Heart right ventricle (tissue), 16 donors: ENCODE results near the gene CDC5L. TPM values are rescaled to one million over a fixed set of nuclear protein-coding genes. Genes with fewer than 3 reads are reported as not detected.
A peak's percentile ranks its signal among the peaks of the same experiment; 100 is the strongest.

ENCODE experiments used
- ATAC-seq, 8 donors: fragments of 200-7000 bp; cut with Tn5 transposase; one replicate each; pipeline ENCODE4 v1.9.1; 2020; ENCODE audit warnings: mild to moderate bottlenecking in 8 of 8, moderate library complexity in 8 of 8, moderate number of reproducible peaks in 1 of 8
- DNase-seq, 2 donors: peaks; one replicate each; pipeline ENCODE4 v3.0.0-alpha.2; 2020
- H3K27ac ChIP-seq, 10 donors: fragments of 200-600 bp; sonication (generic) in 2 of 10; one replicate each; pipeline versions ENCODE4 v1.5.0 to v1.8.0; 2020 to 2022; ENCODE audit warnings: mild to moderate bottlenecking in 3 of 10
- H3K27me3 ChIP-seq, 7 donors: fragments of 200-600 bp; one replicate each; pipeline ENCODE4 v1.8.0; 2021 to 2022; ENCODE audit warnings: mild to moderate bottlenecking in 2 of 7
- H3K36me3 ChIP-seq, 9 donors: fragments of 200-600 bp; sonication (generic) in 1 of 9; one replicate each; pipeline versions ENCODE4 v1.5.0 to v1.8.0; 2020 to 2022; ENCODE audit warnings: mild to moderate bottlenecking in 2 of 9
- H3K4me1 ChIP-seq, 9 donors: fragments of 200-600 bp; sonication (generic) in 1 of 9; one replicate each; pipeline versions ENCODE4 v1.5.0 to v1.8.0; 2020 to 2022; ENCODE audit warnings: mild to moderate bottlenecking in 4 of 9
- H3K4me3 ChIP-seq, 10 donors: fragments of 200-600 bp; sonication (generic) in 2 of 10; one replicate each; pipeline versions ENCODE4 v1.5.0 to v1.8.0; 2020 to 2022; ENCODE audit warnings: mild to moderate bottlenecking in 7 of 10, moderate library complexity in 2 of 10
- H3K9me3 ChIP-seq, 11 donors: fragments of 200-600 bp in 10 of 11; sonication (generic) in 2 of 11; one replicate each; pipeline versions ENCODE4 v1.5.0 to v1.8.0; 2013 to 2022; ENCODE audit warnings: mild to moderate bottlenecking in 2 of 11, control low read depth in 1 of 11, moderate library complexity in 1 of 11
- CTCF ChIP-seq, 9 donors: fragments of 200-600 bp; sonication (generic) in 2 of 9; IDR thresholded peaks; one replicate each; pipeline versions ENCODE4 v1.5.0 to v1.8.0; 2021 to 2022; ENCODE audit warnings: antibody characterized with exemption in 9 of 9, mild to moderate bottlenecking in 5 of 9, moderate library complexity in 1 of 9
- WGBS, 2 donors: extraction: QIAGEN DNeasy Blood & Tissue Kit; methylation state at CpG; one replicate each; pipeline ENCODE4 v1.1.7; 2013; ENCODE audit warnings: inconsistent platforms in 1 of 2; 5-methylcytosine and 5-hydroxymethylcytosine counted together
- intact Hi-C, 10 donors: fragments of 100-400 bp; cut with DNase I; formaldehyde crosslinking; loops; one replicate each; pipeline versions ENCODE4 v1.11.1 to v1.14.2; 2022
- polyA plus RNA-seq, 2 donors: library from polyadenylated mRNA; stranded (reverse); fragments of 200-250 nt; gene quantifications; one replicate each; pipeline ENCODE4 v1.2.3, GENCODE V29; 2013
- total RNA-seq, 10 donors: library from RNA; stranded (reverse); fragmentation: NEBNext Ultra II Directional in 3 of 10; extraction: Animal tissue kit (Norgen Biotek cat#: 25700) in 3 of 10; gene quantifications; one replicate each; pipeline versions ENCODE4 v1.2.1 to v1.2.4, GENCODE V29; 2021 to 2023
- donor health status: Arrhythmogenic right ventricular cardiomyopathy.
- donor health status: ischemic (EF 13 %, LVEDD 7.1; RV severe dilation, severe dysfunction).
- donor health status: healthy with polysubstance abuse.
- donor health status: DM: no; HTN: yes; CAD: no.
- donor health status: DM: no; HTN: no; CAD: no.
- donor health status: ischemic (EF 25% LVEDD 6.9; RV normal size, moderate dysfunction).
- donor health status: ischemic (EF 25% LVEDD 5.7; RV mildly dilated, moderate dysfunction).
- donor health status: healthy.
- donor health status: DM: yes; HTN: yes; CAD: no.
- donor health status: Ischemic cardiomyopathy.
- donor health status: ischemic (EF 35%, LVEDD 5.7; RV mildly dilated, moderate dysfunction).
- donor health status: nonischemic (EF 11% LVEDD 7.7; RV severe dilation, severe dysfunction).
- donor health status: DM: yes; HTN: yes; CAD: no.
- donor health status: PGD.
- donor health status: ischemic (EF 29% LVEDD 5.4; RV normal size, mild dysfunction).
- donor health status: nonischemic (EF 23%, LVEDD 6.1; RV moderate dilation, normal function).

The CDC5L gene
- total and polyA plus RNA-seq, 12 donors, result 5.4 to 26.5 (median 20.5) TPM

- WGBS, 2 donors, result 96 to 98% methylated on average over 2 of the region's 2 CpGs
- intact Hi-C loops, result loop anchor here in 1 of 10 donors (10.0 kb wide), 1 partner anchor 1427 kb away; no protein-coding TSS in a partner anchor
- no peaks in the 10 kb centered on the region for H3K36me3 ChIP-seq
- no peaks in the 10 kb centered on the region for H3K9me3 ChIP-seq
- no peak overlapping the region for H3K4me3 ChIP-seq
- TF ChIP-seq CTCF (IDR thresholded peaks at IDR 0.05), result no peak
- ATAC-seq, result no peak
- peaks cover 0 to 14% (median 0%) of the 10 kb centered on the region in 9 donors for H3K4me1 ChIP-seq
- H3K27me3 ChIP-seq, result peaks cover 0 to 9% (median 0%) of the 10 kb centered on the region in 7 donors
- no peak for DNase-seq
- H3K27ac ChIP-seq, result no peak overlapping the region
Observed at GRCh38 chr6:44487586-44487985, 100.1 kb downstream of the CDC5L start.

GRCh38 chr6:44489910-44490604, 102.6 kb downstream of the CDC5L start:
- peak; percentile 68 to 86 (median 80) for ATAC-seq

DNA sequence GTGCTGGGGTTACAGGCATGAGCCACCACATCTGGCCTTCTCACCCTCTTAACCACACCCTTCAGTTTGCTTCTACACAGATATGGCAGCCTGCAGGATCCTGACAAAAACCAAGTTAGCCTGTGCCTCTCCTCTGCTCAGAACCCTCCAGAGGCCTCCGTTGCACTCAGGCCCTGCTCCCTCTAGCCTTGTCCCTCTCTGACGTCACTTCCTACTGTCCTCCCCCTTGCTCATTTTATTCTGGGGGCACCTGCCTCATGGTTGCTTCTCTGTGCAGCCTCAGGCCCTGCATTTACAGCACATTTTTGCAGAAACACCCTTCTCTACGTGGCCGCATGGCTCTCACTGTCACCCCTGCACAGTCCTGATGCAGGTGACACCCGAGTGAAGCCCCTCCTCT, 105.6 kb downstream of the CDC5L start:
- Histone ChIP-seq H3K36me3 (no peaks in the 10 kb centered on the region), H3K4me1 (peaks cover 0 to 14% (median 0%) of the 10 kb centered on the region in 9 donors), H3K27ac (no peak overlapping the region), H3K9me3 (no peaks in the 10 kb centered on the region), H3K4me3 (no peak overlapping the region), H3K27me3 (peaks cover 0 to 3% (median 0%) of the 10 kb centered on the region in 7 donors)
- TF ChIP-seq CTCF (IDR thresholded peaks at IDR 0.05), result no peak
- ATAC-seq, result no peak
- DNase-seq, result no peak
- 80% methylated on average over 5 of the region's 5 CpGs for WGBS, 2 donors
- intact Hi-C loops, result loop anchor here in 1 of 10 donors (10.0 kb wide), 1 partner anchor 312 kb away; no protein-coding TSS in a partner anchor

More at GRCh38 chr6:44489910-44490604, 102.6 kb downstream of the CDC5L start:
- peak in 1 of 2 donors; percentile 34 for DNase-seq
- peaks cover 0 to 10% (median 0%) of the 10 kb centered on the region in 7 donors for H3K27me3 ChIP-seq
- WGBS, 2 donors, result 68 to 81% methylated on average over 6 of the region's 6 CpGs
- no peaks in the 10 kb centered on the region for H3K9me3 ChIP-seq
- no peaks in the 10 kb centered on the region for H3K36me3 ChIP-seq
- H3K27ac ChIP-seq, result peak overlapping the region in 7 of 10 donors; percentile 37 to 81 (median 64)
- peaks cover 0 to 14% (median 0%) of the 10 kb centered on the region in 9 donors for H3K4me1 ChIP-seq
- no peak for TF ChIP-seq CTCF (IDR thresholded peaks at IDR 0.05)
- H3K4me3 ChIP-seq, result no peak overlapping the region
- intact Hi-C loops, result loop anchor here in 1 of 10 donors (10.0 kb wide), 2 partner anchors 315 to 1425 kb away; no protein-coding TSS in a partner anchor

DNA sequence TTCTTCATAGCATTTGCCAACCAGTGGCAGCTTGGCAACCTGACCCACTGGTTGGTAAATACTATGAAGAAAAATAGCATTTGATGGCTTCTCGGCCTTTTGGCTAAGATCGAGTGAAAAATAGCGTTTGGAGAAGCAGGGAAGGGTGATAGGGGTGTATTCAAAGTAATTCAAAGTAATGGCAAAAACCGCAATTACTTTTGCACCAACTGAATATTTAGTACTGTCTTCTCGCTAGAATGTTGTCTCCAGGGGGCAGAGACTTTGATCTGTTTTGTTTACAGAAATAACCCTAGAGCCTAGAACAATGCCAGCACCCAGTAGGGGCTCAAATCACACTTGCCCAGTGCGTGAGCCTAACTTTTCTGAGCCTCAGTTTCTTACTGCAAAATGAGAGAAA, 106.1 kb downstream of the CDC5L start:
- DNase-seq (no peak), ATAC-seq (no peak)
- H3K27me3 ChIP-seq, result peaks cover 0 to 3% (median 0%) of the 10 kb centered on the region in 7 donors
- H3K4me3 ChIP-seq, result no peak overlapping the region
- intact Hi-C loops, result loop anchor here in 1 of 10 donors (10.0 kb wide), 1 partner anchor 311 kb away; no protein-coding TSS in a partner anchor
- no peaks in the 10 kb centered on the region for H3K36me3 ChIP-seq
- WGBS, 2 donors, result 82 to 89% methylated on average over 6 of the region's 6 CpGs
- no peak for TF ChIP-seq CTCF (IDR thresholded peaks at IDR 0.05)
- peaks cover 0 to 14% (median 0%) of the 10 kb centered on the region in 9 donors for H3K4me1 ChIP-seq
- no peaks in the 10 kb centered on the region for H3K9me3 ChIP-seq
- no peak overlapping the region for H3K27ac ChIP-seq
